Measurements from ENCODE around the gene BACH2. TPM values are rescaled to one million over a fixed set of nuclear protein-coding genes. Genes with fewer than 3 reads are reported as not detected.

BACH2 gene
- polyA plus RNA-seq, 1 of the 3 experiments (the other 2 are of a cell fraction) = 0.46 TPM

DNA sequence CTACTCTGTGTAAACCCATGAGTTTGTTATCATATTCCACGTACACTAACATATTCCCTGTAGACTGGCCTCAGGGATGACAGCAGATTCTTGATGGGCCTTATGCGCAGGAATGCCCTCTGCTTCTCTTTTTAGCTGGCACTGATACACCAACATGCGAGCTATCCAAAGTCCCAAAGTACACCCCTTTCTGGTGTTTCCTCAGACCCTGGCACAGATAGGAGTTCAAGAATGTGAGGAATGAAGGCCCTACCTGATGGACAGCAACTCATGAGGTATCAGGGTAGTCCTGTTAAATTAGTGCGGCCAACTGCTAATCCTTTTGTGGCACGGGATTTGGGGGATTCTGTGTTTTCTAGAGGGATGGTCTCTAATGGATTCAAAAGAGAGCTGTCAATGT is 93.0 kb downstream of the BACH2 start:
- Histone ChIP-seq H3K9me3 (no peaks in the 10 kb centered on the region), H3F3A (replicated peaks; ENCODE audit: insufficient read depth) (no peaks in the 10 kb centered on the region), H3K4me3 (ENCODE audit: low read depth in 2 of 2, low read length in 1 of 2) (no peak overlapping the region), H3K4me2 (no peak overlapping the region), H3K4me1 (ENCODE audit: control insufficient read depth in 1 of 2, insufficient read depth in 2 of 2, low read depth in 1 of 2, low read length in 1 of 2) (peaks cover 0 to 3% of the 10 kb centered on the region in 2 experiments; a peak in 1 of 4 replicates), H3K9me2 (no peaks in the 10 kb centered on the region), H3K36me3 (replicated peaks in 1 of 2; ENCODE audit: control insufficient read depth in 1 of 2, insufficient read depth in 2 of 2, low read length in 1 of 2) (no peaks in the 10 kb centered on the region), H4K20me1 (ENCODE audit: insufficient read depth) (no peaks in the 10 kb centered on the region), H2AFZ (ENCODE audit: low read depth) (no peak overlapping the region), H3K9ac (no peak overlapping the region), H3K27ac (ENCODE audit: low read depth in 2 of 2, low read length in 1 of 2) (no peak overlapping the region), H3K27me3 (ENCODE audit: insufficient read depth) (no peaks in the 10 kb centered on the region), H3K79me2 (ENCODE audit: insufficient read depth) (no peaks in the 10 kb centered on the region)
- CTCF ChIA-PET = interaction anchor here (0.6 to 1.4 kb wide), 3 partner anchors 32 to 190 kb away, joined by 3 to 4 read pairs (median 4); no protein-coding TSS in a partner anchor
- no peak for DNase-seq
- WGBS (ENCODE audit: low lambda C conversion rate) = 78% methylated on average over 5 of the region's 5 CpGs
- POLR2A ChIA-PET = no interaction called here
- TF ChIP-seq FOXM1 (IDR thresholded peaks at IDR 0.05; ENCODE audit: low read depth) = no peak
- no peak for TF ChIP-seq NRF1 (IDR thresholded peaks at IDR 0.05; ENCODE audit: low read depth, low read length)

GRCh38 chr6:90202156-90202555 is 94.5 kb downstream of the BACH2 start:
- H3K9ac ChIP-seq = no peak overlapping the region
- TF ChIP-seq CTCF (IDR thresholded peaks at IDR 0.05) (no peak), FOXM1 (IDR thresholded peaks at IDR 0.05; ENCODE audit: low read depth) (no peak), MXI1 (IDR thresholded peaks at IDR 0.05; ENCODE audit: low read depth, low read length) (no peak), ZBTB33 (IDR thresholded peaks at IDR 0.05; ENCODE audit: borderline replicate concordance, low read depth) (no peak), IRF3 (IDR thresholded peaks at IDR 0.05; ENCODE audit: low read depth, low read length) (no peak), ELF1 (IDR thresholded peaks at IDR 0.05) (no peak), RFX5 (IDR thresholded peaks at IDR 0.05; ENCODE audit: low read length) (no peak), REST (IDR thresholded peaks at IDR 0.05; ENCODE audit: low read depth, low read length) (no peak), TEAD4 (IDR thresholded peaks at IDR 0.05; ENCODE audit: borderline replicate concordance, insufficient read depth) (no peak), PBX3 (IDR thresholded peaks at IDR 0.05) (no peak), GATA2 (CRISPR knock-in tag; IDR thresholded peaks at IDR 0.05) (no peak), RXRA (IDR thresholded peaks at IDR 0.05; ENCODE audit: borderline replicate concordance, low read depth) (no peak), EZH2phosphoT487 (IDR thresholded peaks at IDR 0.05; ENCODE audit: borderline replicate concordance, low read depth) (no peak), JUND (IDR thresholded peaks at IDR 0.05) (no peak), RAD21 (IDR thresholded peaks at IDR 0.05; ENCODE audit: low read length) (no peak), TAF1 (IDR thresholded peaks at IDR 0.05; ENCODE audit: borderline replicate concordance, low read depth, low read length) (no peak), FOSL2 (IDR thresholded peaks at IDR 0.05; ENCODE audit: borderline replicate concordance, low read depth) (no peak)
- no peaks in the 10 kb centered on the region for H3K79me2 ChIP-seq (ENCODE audit: insufficient read depth)
- POLR2A ChIA-PET = no interaction called here
- H3K9me2 ChIP-seq = no peaks in the 10 kb centered on the region
- no peak overlapping the region for H3K4me3 ChIP-seq (ENCODE audit: low read depth in 2 of 2, low read length in 1 of 2)
- H2AFZ ChIP-seq (ENCODE audit: low read depth) = no peak overlapping the region
- H3K36me3 ChIP-seq (replicated peaks in 1 of 2; ENCODE audit: control insufficient read depth in 1 of 2, insufficient read depth in 2 of 2, low read length in 1 of 2) = no peaks in the 10 kb centered on the region
- H3K4me2 ChIP-seq = no peak overlapping the region
- no peaks in the 10 kb centered on the region for H3K27me3 ChIP-seq (ENCODE audit: insufficient read depth)
- H3K4me1 ChIP-seq (ENCODE audit: control insufficient read depth in 1 of 2, insufficient read depth in 2 of 2, low read depth in 1 of 2, low read length in 1 of 2) = peaks cover 0 to 7% of the 10 kb centered on the region in 2 experiments; a peak in 1 of 4 replicates
- no peak overlapping the region for H3K27ac ChIP-seq (ENCODE audit: low read depth in 2 of 2, low read length in 1 of 2)
- H3K9me3 ChIP-seq = no peaks in the 10 kb centered on the region
- 84% methylated on average over 2 of the region's 2 CpGs for WGBS (ENCODE audit: low lambda C conversion rate)
- no peak for DNase-seq
- no peaks in the 10 kb centered on the region for H3F3A ChIP-seq (replicated peaks; ENCODE audit: insufficient read depth)
- H4K20me1 ChIP-seq (ENCODE audit: insufficient read depth) = no peaks in the 10 kb centered on the region
- CTCF ChIA-PET = interaction anchor here (0.9 to 1.3 kb wide), 5 partner anchors 16 to 232 kb away, joined by 3 read pairs; no protein-coding TSS in a partner anchor

Measured in SK-N-SH (cell line).